ENCODE results near the gene MATN1.

- TF ChIP-seq POLR2A (IDR thresholded peaks at IDR 0.05) (no peak), CTCF (IDR thresholded peaks at IDR 0.05) (no peak)
These were observed 14.8 kb upstream of the MATN1 start for GRCh38 chr1:30738040-30738714.

Data from Peyer's patch (tissue), 4 donors.